ENCODE results near the gene RTTN. TPM values are rescaled to one million over a fixed set of nuclear protein-coding genes. Genes with fewer than 3 reads are reported as not detected.

The RTTN gene
- total RNA-seq, 2 experiments from 2014 or later = 27.0 to 27.2 TPM

GRCh38 chr18:70021498-70021897, 184.0 kb downstream of the RTTN start:
- H3K27ac Mint-ChIP-seq = no peak overlapping the region
- POLR2A ChIA-PET = no interaction called here
- intact Hi-C loops (cut with micrococcal nuclease) = no loop called here
- no peaks in the 10 kb centered on the region for H3K27me3 Mint-ChIP-seq
- H3K4me1 Mint-ChIP-seq (ENCODE audit: low read depth) = no peaks in the 10 kb centered on the region
- TF ChIP-seq, protein P1, sequence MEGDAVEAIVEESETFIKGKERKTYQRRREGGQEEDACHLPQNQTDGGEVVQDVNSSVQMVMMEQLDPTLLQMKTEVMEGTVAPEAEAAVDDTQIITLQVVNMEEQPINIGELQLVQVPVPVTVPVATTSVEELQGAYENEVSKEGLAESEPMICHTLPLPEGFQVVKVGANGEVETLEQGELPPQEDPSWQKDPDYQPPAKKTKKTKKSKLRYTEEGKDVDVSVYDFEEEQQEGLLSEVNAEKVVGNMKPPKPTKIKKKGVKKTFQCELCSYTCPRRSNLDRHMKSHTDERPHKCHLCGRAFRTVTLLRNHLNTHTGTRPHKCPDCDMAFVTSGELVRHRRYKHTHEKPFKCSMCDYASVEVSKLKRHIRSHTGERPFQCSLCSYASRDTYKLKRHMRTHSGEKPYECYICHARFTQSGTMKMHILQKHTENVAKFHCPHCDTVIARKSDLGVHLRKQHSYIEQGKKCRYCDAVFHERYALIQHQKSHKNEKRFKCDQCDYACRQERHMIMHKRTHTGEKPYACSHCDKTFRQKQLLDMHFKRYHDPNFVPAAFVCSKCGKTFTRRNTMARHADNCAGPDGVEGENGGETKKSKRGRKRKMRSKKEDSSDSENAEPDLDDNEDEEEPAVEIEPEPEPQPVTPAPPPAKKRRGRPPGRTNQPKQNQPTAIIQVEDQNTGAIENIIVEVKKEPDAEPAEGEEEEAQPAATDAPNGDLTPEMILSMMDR (IDR thresholded peaks at IDR 0.05) = no peak
- H3K9me3 Mint-ChIP-seq = no peaks in the 10 kb centered on the region
- peaks cover 44% of the 10 kb centered on the region for H3K36me3 Mint-ChIP-seq (ENCODE audit: low read depth)
- no peak for ATAC-seq
- H3K4me3 Mint-ChIP-seq = no peak overlapping the region
- DNase-seq = no peak
- CTCF ChIA-PET = interaction anchor here (1.1 kb wide), 1 partner anchor 9 kb away, joined by 3 read pairs; no protein-coding TSS in a partner anchor

GRCh38 chr18:70021043-70021442, 184.4 kb downstream of the RTTN start:
- CTCF ChIA-PET = interaction anchor here (1.1 kb wide), 1 partner anchor 10 kb away, joined by 3 read pairs; no protein-coding TSS in a partner anchor

GRCh38 chr18:70019991-70020390, 185.5 kb downstream of the RTTN start:
- DNase-seq (no peak), ATAC-seq (no peak)
- Mint-ChIP-seq H3K4me1 (ENCODE audit: low read depth) (no peaks in the 10 kb centered on the region), H3K27me3 (no peaks in the 10 kb centered on the region), H3K36me3 (ENCODE audit: low read depth) (peaks cover 44% of the 10 kb centered on the region), H3K27ac (no peak overlapping the region), H3K9me3 (no peaks in the 10 kb centered on the region), H3K4me3 (no peak overlapping the region)
- POLR2A ChIA-PET = no interaction called here
- intact Hi-C loops (cut with micrococcal nuclease) = no loop called here
- CTCF ChIA-PET = no interaction called here
- TF ChIP-seq, protein P1 (IDR thresholded peaks at IDR 0.05) = no peak

More at GRCh38 chr18:70021043-70021442, 184.4 kb downstream of the RTTN start:
- TF ChIP-seq, protein P1 (IDR thresholded peaks at IDR 0.05) = no peak
- intact Hi-C loops (cut with micrococcal nuclease) = no loop called here
- DNase-seq (no peak), ATAC-seq (no peak)
- Mint-ChIP-seq H3K4me1 (ENCODE audit: low read depth) (no peaks in the 10 kb centered on the region), H3K36me3 (ENCODE audit: low read depth) (peaks cover 43% of the 10 kb centered on the region), H3K4me3 (no peak overlapping the region), H3K27ac (no peak overlapping the region), H3K27me3 (no peaks in the 10 kb centered on the region), H3K9me3 (no peaks in the 10 kb centered on the region)
- POLR2A ChIA-PET = no interaction called here

- peaks cover 46% of the 10 kb centered on the region for H3K36me3 Mint-ChIP-seq (ENCODE audit: low read depth)
- H3K4me1 Mint-ChIP-seq (ENCODE audit: low read depth) = no peaks in the 10 kb centered on the region
- ATAC-seq (no peak), DNase-seq (no peak)
- H3K9me3 Mint-ChIP-seq = no peaks in the 10 kb centered on the region
- no peak overlapping the region for H3K27ac Mint-ChIP-seq
- H3K4me3 Mint-ChIP-seq = no peak overlapping the region
- intact Hi-C loops (cut with micrococcal nuclease) = no loop called here
- CTCF ChIA-PET = no interaction called here
- POLR2A ChIA-PET = no interaction called here
- no peaks in the 10 kb centered on the region for H3K27me3 Mint-ChIP-seq
- TF ChIP-seq, protein P1 (IDR thresholded peaks at IDR 0.05) = no peak
Observed at GRCh38 chr18:70019136-70019535, 186.4 kb downstream of the RTTN start.

DNA sequence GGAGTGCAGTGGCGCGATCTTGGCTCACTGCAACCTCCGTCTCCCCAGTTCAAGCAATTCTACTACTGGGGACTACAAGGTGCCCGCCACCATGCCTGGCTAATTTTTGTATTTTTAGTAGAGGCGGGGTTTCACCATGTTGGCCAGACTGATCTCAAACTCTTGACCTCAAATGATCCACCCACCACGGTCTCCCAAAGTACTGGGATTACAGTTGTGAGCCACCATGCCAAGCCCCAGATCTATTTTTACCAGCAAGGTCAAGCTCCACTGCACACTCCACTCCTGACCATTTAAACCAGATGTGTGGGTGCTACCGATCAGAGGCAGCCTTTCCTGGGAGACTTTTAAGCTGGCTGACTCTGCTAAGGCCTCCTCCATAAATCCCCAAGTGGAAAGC, 190.4 kb downstream of the RTTN start:
- ATAC-seq = no peak
- no peaks in the 10 kb centered on the region for H3K4me1 Mint-ChIP-seq (ENCODE audit: low read depth)
- H3K27ac Mint-ChIP-seq = no peak overlapping the region
- TF ChIP-seq, protein P1 (IDR thresholded peaks at IDR 0.05) = no peak
- peaks cover 53% of the 10 kb centered on the region for H3K36me3 Mint-ChIP-seq (ENCODE audit: low read depth)
- DNase-seq = no peak
- POLR2A ChIA-PET = no interaction called here
- peaks cover 5% of the 10 kb centered on the region for H3K9me3 Mint-ChIP-seq
- intact Hi-C loops (cut with micrococcal nuclease) = no loop called here
- CTCF ChIA-PET = no interaction called here
- H3K27me3 Mint-ChIP-seq = no peaks in the 10 kb centered on the region
- no peak overlapping the region for H3K4me3 Mint-ChIP-seq

Data from activated CD8-positive, alpha-beta T cell treated with anti-CD3 and anti-CD28 coated beads for 36 hours (primary cell).